Endothelial cell of umbilical vein (primary cell): ENCODE measurements around the gene RPUSD4. TPM values are rescaled to one million over a fixed set of nuclear protein-coding genes. Genes with fewer than 3 reads are reported as not detected.

Experiments used
- BruUV-seq: library from RNA; stranded (reverse); fragments of 400-500 nt; replicated peaks from 2 replicates; lab custom pipeline; 2021; lab: Mats Ljungman, UMichigan
- CTCF ChIA-PET: fragments of 300-600, 350-600 bp; sonication (Branson Sonifier 250); formaldehyde crosslinking; loops from one replicate; lab custom pipeline; 2021; ENCODE audit warnings: antibody characterized with exemption, inconsistent platforms; lab: Charles Lee
- POLR2A ChIA-PET: fragments of 300-600, 350-600 bp; sonication (Branson Sonifier 250); formaldehyde crosslinking; loops from one replicate; lab custom pipeline; 2021; ENCODE audit warnings: antibody characterized with exemption, inconsistent platforms; lab: Charles Lee
- DNase-seq: peaks from one replicate; pipeline ENCODE4 v3.0.0-alpha.2; 2011; ENCODE audit warnings: low read depth, low spot score
- FAIRE-seq: peaks from 2 replicates; lab custom pipeline; 2011; peaks lifted over from hg19 to GRCh38; lab: Jason Lieb, UNC
- H2AFZ ChIP-seq: 2 replicates; pipeline ENCODE4 v1.6.0; 2012; ENCODE audit warnings: low read depth, low read length, control low read depth, inconsistent platforms
- H3K27ac ChIP-seq: 2 replicates; pipeline ENCODE4 v1.5.1; 2011; ENCODE audit warnings: low read depth, mild to moderate bottlenecking, control low read depth, low read length, moderate library complexity; ENCODE audit not compliant: insufficient read depth
- H3K27me3 ChIP-seq, 2 experiments: 2 replicates each; pipeline versions ENCODE4 v1.6.0 to v1.6.1; 2011; ENCODE audit warnings: low read length in 2 of 2, mixed read lengths in 1 of 2; ENCODE audit not compliant: control insufficient read depth in 2 of 2, insufficient read depth in 2 of 2
- H3K36me3 ChIP-seq, 2 experiments: 2 replicates in 1 of 2; 3 replicates in 1 of 2; pipeline ENCODE4 v1.5.1; 2011; ENCODE audit warnings: low read length in 2 of 2, mild to moderate bottlenecking in 1 of 2, moderate library complexity in 1 of 2; ENCODE audit not compliant: control insufficient read depth in 2 of 2, insufficient read depth in 2 of 2; ENCODE audit errors: extremely low read depth in 1 of 2
- H3K4me1 ChIP-seq: 3 replicates; pipeline ENCODE4 v1.5.1; 2011; ENCODE audit warnings: mild to moderate bottlenecking, low read length; ENCODE audit not compliant: control insufficient read depth, insufficient read depth; ENCODE audit errors: extremely low read depth
- H3K4me2 ChIP-seq: 2 replicates; pipeline ENCODE4 v1.6.1; 2011; ENCODE audit warnings: low read length, control low read depth, mixed read lengths; ENCODE audit not compliant: insufficient read depth
- H3K4me3 ChIP-seq, 3 experiments: fragments of 200-600 bp in 1 of 3; sonication (generic), shearing (Covaris generic) in 1 of 3; replicated peaks in 1 of 3; 2 replicates each; pipeline ENCODE4 v1.5.1; 2011 to 2016; ENCODE audit warnings: control low read depth in 3 of 3, low read length in 3 of 3, mild to moderate bottlenecking in 2 of 3, inconsistent platforms in 1 of 3, low read depth in 1 of 3, moderate library complexity in 1 of 3; ENCODE audit not compliant: insufficient read depth in 1 of 3
- H3K79me2 ChIP-seq: 2 replicates; pipeline ENCODE4 v1.6.0; 2012; ENCODE audit warnings: low read length, inconsistent platforms; ENCODE audit not compliant: control insufficient read depth, insufficient read depth
- H3K9ac ChIP-seq: replicated peaks from 2 replicates; pipeline ENCODE3; 2011; ENCODE audit warnings: low read length, control low read depth; ENCODE audit not compliant: insufficient read depth; ENCODE audit errors: extremely low read depth
- H3K9me1 ChIP-seq: replicated peaks from 3 replicates; pipeline ENCODE4 v1.6.0; 2011; ENCODE audit warnings: mild to moderate bottlenecking, low read length; ENCODE audit not compliant: control insufficient read depth, insufficient read depth; ENCODE audit errors: extremely low read depth
- H3K9me3 ChIP-seq: replicated peaks from 2 replicates; pipeline ENCODE4 v1.5.1; 2012; ENCODE audit warnings: low read length, inconsistent platforms; ENCODE audit not compliant: control insufficient read depth, insufficient read depth
- H4K20me1 ChIP-seq: replicated peaks from 2 replicates; pipeline ENCODE3; 2011; ENCODE audit warnings: mild to moderate bottlenecking, low read length; ENCODE audit not compliant: control insufficient read depth, insufficient read depth; ENCODE audit errors: extremely low read depth
- CTCF ChIP-seq, 2 donors: IDR thresholded peaks; 1 replicate in 1 of 2; 2 replicates in 1 of 2; pipeline ENCODE4 v1.5.1; 2011; ENCODE audit warnings: low read length in 2 of 2, mild to moderate bottlenecking in 2 of 2, moderate library complexity in 2 of 2, control low read depth in 1 of 2, inconsistent platforms in 1 of 2, low read depth in 1 of 2; ENCODE audit not compliant: insufficient read depth in 1 of 2; ENCODE audit errors: extremely low read depth in 1 of 2
- EZH2 ChIP-seq: IDR thresholded peaks from 2 replicates; pipeline ENCODE4 v1.6.1; 2012; ENCODE audit warnings: borderline replicate concordance, low read depth, mild to moderate bottlenecking, moderate library complexity, low read length, inconsistent platforms; ENCODE audit not compliant: severe bottlenecking
- GATA2 ChIP-seq: IDR thresholded peaks from 2 replicates; pipeline ENCODE4 v1.7.0; 2011; ENCODE audit warnings: low read depth, mild to moderate bottlenecking, moderate library complexity, mixed read lengths, low read length; ENCODE audit not compliant: insufficient read length, insufficient read depth
- JUN ChIP-seq: IDR thresholded peaks from 2 replicates; pipeline ENCODE4 v1.6.1; 2011; ENCODE audit warnings: borderline replicate concordance, low read depth; ENCODE audit not compliant: insufficient read length, insufficient read depth
- POLR2A ChIP-seq: IDR thresholded peaks from 2 replicates; pipeline ENCODE4 v1.6.1; 2012; ENCODE audit warnings: low read depth, mild to moderate bottlenecking, control low read depth, low read length
- POLR2AphosphoS5 ChIP-seq: IDR thresholded peaks from 2 replicates; pipeline ENCODE4 v1.6.1; 2012; ENCODE audit warnings: low read depth, mild to moderate bottlenecking, control low read depth, low read length, moderate library complexity; ENCODE audit not compliant: insufficient read depth
- dilution Hi-C: fragments of 300-500 bp; cut with MboI; formaldehyde crosslinking; loops from one replicate; pipeline ENCODE4 v1.15.0; 2019; ENCODE audit warnings: low sequenced_read_pairs; ENCODE audit not compliant: extremely low pct_ligation_motif_present
- intact Hi-C: fragments of 100-400 bp; cut with micrococcal nuclease; formaldehyde crosslinking; loops from one replicate; pipeline ENCODE4 v1.10.0; 2022
- polyA plus RNA-seq, 4 experiments: library from polyadenylated mRNA; depleted of rRNA in 3 of 4; stranded (reverse) in 3 of 4; unstranded in 1 of 4; fragments of >200 nt; gene quantifications; 2 replicates each; pipeline versions ENCODE4 v1.2.1 to v1.2.3, GENCODE V29; 2011 to 2012; ENCODE audit warnings: missing spikeins in 1 of 4
- total RNA-seq: library from RNA; stranded (reverse); gene quantifications from 2 replicates; pipeline ENCODE4 v1.2.3, GENCODE V29; 2021

The RPUSD4 gene
- total and polyA plus RNA-seq, 2 donors (not counting 3 experiments of a cell fraction or from before 2014, with no cell fraction given), result 37.8 to 40.8 TPM

GRCh38 chr11:126225295-126225665, 13.8 kb upstream of the RPUSD4 start:
- FAIRE-seq, result no peak
- CTCF ChIA-PET, result interaction anchor here (1.4 kb wide), 1 partner anchor 13 kb away, joined by 4 read pairs; the partner anchor contains the start of gene FAM118B

More at GRCh38 chr11:126225295-126225665, 13.8 kb upstream of the RPUSD4 start:
- Histone ChIP-seq H3K4me1 (peaks cover 8% of the 10 kb centered on the region), H3K27me3 (no peaks in the 10 kb centered on the region), H4K20me1 (peaks cover 3% of the 10 kb centered on the region), H3K27ac (no peak overlapping the region), H3K4me2 (no peak overlapping the region), H3K9me3 (no peaks in the 10 kb centered on the region), H3K79me2 (peaks cover 39% of the 10 kb centered on the region), H3K9ac (no peak overlapping the region), H3K36me3 (no peaks in the 10 kb centered on the region), H3K9me1 (no peaks in the 10 kb centered on the region), H2AFZ (no peak overlapping the region), H3K4me3 (no peak overlapping the region)
- no peak for TF ChIP-seq CTCF (IDR thresholded peaks at IDR 0.05; ENCODE audit: extremely low read depth in 1 of 2, insufficient read depth in 1 of 2, low read depth in 1 of 2, low read length in 2 of 2)
- TF ChIP-seq JUN, result no peak
- no peak for TF ChIP-seq POLR2AphosphoS5
- no peak for TF ChIP-seq EZH2
- TF ChIP-seq GATA2, result no peak
- TF ChIP-seq POLR2A, result no peak
- DNase-seq, result no peak
- POLR2A ChIA-PET, result no interaction called here
- dilution Hi-C loops, result no loop called here
- no TSS peak for BruUV-seq
- intact Hi-C loops, result no loop called here
